HG03045 (cell line): ENCODE results near the gene PDHB.

Source experiments
- ATAC-seq: cut with Tn5 transposase; IDR thresholded peaks from one replicate; pipeline ENCODE4 v1.9.1; 2021; ENCODE audit warnings: mild to moderate bottlenecking, moderate library complexity; ENCODE audit not compliant: unreplicated experiment

Gene PDHB

GRCh38 chr3:58433400-58434167 is at the start of gene PDHB:
TSS of gene PDHB (minus strand) at chr3:58433832. CDS start at chr3:58433809, 23 bp downstream.
- ATAC-seq: peak; percentile 96

GRCh38 chr3:58482917-58483636 is 49.4 kb upstream of the PDHB start:
- ATAC-seq: no peak

- ATAC-seq: no peak
These were observed 46.7 kb upstream of the PDHB start for GRCh38 chr3:58480309-58480708.

GRCh38 chr3:58478781-58479180 is 45.1 kb upstream of the PDHB start:
- ATAC-seq: no peak

GRCh38 chr3:58474967-58475578 is 41.4 kb upstream of the PDHB start:
- no peak for ATAC-seq

- ATAC-seq: no peak
These were observed 40.8 kb upstream of the PDHB start for GRCh38 chr3:58474348-58474911.

GRCh38 chr3:58473275-58473674 is 39.6 kb upstream of the PDHB start:
- ATAC-seq: no peak

- no peak for ATAC-seq
These were observed 37.6 kb upstream of the PDHB start for GRCh38 chr3:58471025-58471887.

GRCh38 chr3:58470363-58471024 is 36.9 kb upstream of the PDHB start:
- ATAC-seq: no peak

GRCh38 chr3:58469096-58469495 is 35.5 kb upstream of the PDHB start:
- no peak for ATAC-seq

- no peak for ATAC-seq
These were observed 33.4 kb upstream of the PDHB start for GRCh38 chr3:58466899-58467563.

- ATAC-seq: no peak
These were observed 31.2 kb upstream of the PDHB start for GRCh38 chr3:58464866-58465265.

- ATAC-seq: no peak
These were observed 30.3 kb upstream of the PDHB start for GRCh38 chr3:58463942-58464271.

GRCh38 chr3:58463181-58463941 is 29.7 kb upstream of the PDHB start:
- ATAC-seq: peak; percentile 94

- ATAC-seq: no peak
These were observed 29.2 kb upstream of the PDHB start for GRCh38 chr3:58462829-58463180.

- no peak for ATAC-seq
These were observed 25.5 kb upstream of the PDHB start for GRCh38 chr3:58459160-58459559.

- ATAC-seq: no peak
These were observed 18.5 kb upstream of the PDHB start for GRCh38 chr3:58452176-58452575.

GRCh38 chr3:58441514-58442450 is 8.2 kb upstream of the PDHB start:
- no peak for ATAC-seq
